Right atrium auricular region (tissue), 2 donors: ENCODE data around the gene SLC26A8. TPM values are rescaled to one million over a fixed set of nuclear protein-coding genes. Genes with fewer than 3 reads are reported as not detected.

ENCODE experiments used
- DNase-seq: peaks from one replicate; pipeline ENCODE4 v3.0.0-alpha.2; 2019; ENCODE audit warnings: low spot score
- H3K27ac ChIP-seq, 2 donors: fragments of 200-600 bp; sonication (generic); 1 replicate in 1 of 2; 2 replicates in 1 of 2; pipeline ENCODE4 v1.5.1; 2016 to 2019
- H3K27me3 ChIP-seq, 2 donors: fragments of 200-600 bp; sonication (generic); one replicate each; pipeline versions ENCODE4 v1.5.1 to v1.6.0; 2017 to 2019
- H3K36me3 ChIP-seq: fragments of 200-600 bp; sonication (generic); one replicate; pipeline ENCODE4 v1.5.1; 2016
- H3K4me1 ChIP-seq, 2 donors: fragments of 200-600 bp; sonication (generic); one replicate each; pipeline versions ENCODE4 v1.5.1 to v1.6.0; 2017 to 2019
- H3K4me3 ChIP-seq, 2 donors: fragments of 200-600 bp; sonication (generic); 1 replicate in 1 of 2; 2 replicates in 1 of 2; pipeline ENCODE4 v1.5.1; 2017 to 2019; ENCODE audit warnings: mild to moderate bottlenecking in 1 of 2, moderate library complexity in 1 of 2
- H3K9me3 ChIP-seq, 2 donors: fragments of 200-600 bp; sonication (generic); one replicate each; pipeline ENCODE4 v1.5.1; 2019
- total RNA-seq, 2 donors: library from RNA; depleted of rRNA; stranded (reverse); fragments of >200 nt; gene quantifications; one replicate each; pipeline ENCODE4 v1.1.0, GENCODE V29; 2016
- TF ChIP-seq, protein P1 (sequence below), 2 donors: fragments of 200-600 bp; sonication (generic); IDR thresholded peaks; one replicate each; pipeline ENCODE4 v1.5.1; 2019; ENCODE audit warnings: antibody characterized with exemption in 2 of 2

The SLC26A8 gene
- total RNA-seq, 2 donors from 2014 or later: not detected

DNA sequence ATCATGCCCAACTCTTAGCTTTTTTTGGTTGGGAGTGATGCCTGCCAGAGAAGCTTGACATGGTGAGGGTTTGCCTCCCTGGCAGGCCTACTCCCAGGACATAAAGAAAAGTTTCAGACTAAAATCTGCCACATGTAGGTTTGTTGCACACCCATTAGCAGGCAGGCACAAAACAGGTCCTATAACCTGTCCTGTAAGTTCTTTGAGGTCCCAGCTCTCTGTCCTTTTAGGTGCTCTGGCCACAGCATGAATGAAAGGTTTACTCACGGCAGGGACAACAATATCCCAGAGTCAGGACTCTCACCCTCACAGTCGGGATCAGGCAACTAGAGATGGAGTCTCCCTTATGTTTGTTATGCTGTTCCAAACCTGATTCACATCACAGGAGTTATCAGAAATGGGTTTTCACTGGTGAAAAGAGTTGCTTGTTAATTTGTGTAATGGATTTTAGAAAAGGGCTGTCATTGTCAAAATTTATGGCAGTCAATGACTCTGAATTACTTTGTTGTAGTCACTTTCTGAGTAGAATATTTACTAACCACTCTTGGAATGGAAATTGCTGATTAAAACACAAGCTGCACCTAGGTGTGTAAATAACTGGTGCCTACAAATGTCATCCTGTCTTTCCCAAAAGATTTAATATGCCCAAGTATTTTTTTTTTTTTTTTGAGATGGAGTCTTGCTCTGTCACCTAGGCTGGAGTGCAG is 97.8 kb downstream of the SLC26A8 start:
- H3K27me3 ChIP-seq: no peaks in the 10 kb centered on the region
- TF ChIP-seq, protein P1, sequence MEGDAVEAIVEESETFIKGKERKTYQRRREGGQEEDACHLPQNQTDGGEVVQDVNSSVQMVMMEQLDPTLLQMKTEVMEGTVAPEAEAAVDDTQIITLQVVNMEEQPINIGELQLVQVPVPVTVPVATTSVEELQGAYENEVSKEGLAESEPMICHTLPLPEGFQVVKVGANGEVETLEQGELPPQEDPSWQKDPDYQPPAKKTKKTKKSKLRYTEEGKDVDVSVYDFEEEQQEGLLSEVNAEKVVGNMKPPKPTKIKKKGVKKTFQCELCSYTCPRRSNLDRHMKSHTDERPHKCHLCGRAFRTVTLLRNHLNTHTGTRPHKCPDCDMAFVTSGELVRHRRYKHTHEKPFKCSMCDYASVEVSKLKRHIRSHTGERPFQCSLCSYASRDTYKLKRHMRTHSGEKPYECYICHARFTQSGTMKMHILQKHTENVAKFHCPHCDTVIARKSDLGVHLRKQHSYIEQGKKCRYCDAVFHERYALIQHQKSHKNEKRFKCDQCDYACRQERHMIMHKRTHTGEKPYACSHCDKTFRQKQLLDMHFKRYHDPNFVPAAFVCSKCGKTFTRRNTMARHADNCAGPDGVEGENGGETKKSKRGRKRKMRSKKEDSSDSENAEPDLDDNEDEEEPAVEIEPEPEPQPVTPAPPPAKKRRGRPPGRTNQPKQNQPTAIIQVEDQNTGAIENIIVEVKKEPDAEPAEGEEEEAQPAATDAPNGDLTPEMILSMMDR (IDR thresholded peaks at IDR 0.05): no peak
- H3K4me3 ChIP-seq: no peak overlapping the region
- H3K9me3 ChIP-seq: no peaks in the 10 kb centered on the region
- H3K27ac ChIP-seq: no peak overlapping the region
- DNase-seq: no peak
- no peaks in the 10 kb centered on the region for H3K36me3 ChIP-seq
- H3K4me1 ChIP-seq: peaks cover 0 to 5% of the 10 kb centered on the region in 2 donors

DNA sequence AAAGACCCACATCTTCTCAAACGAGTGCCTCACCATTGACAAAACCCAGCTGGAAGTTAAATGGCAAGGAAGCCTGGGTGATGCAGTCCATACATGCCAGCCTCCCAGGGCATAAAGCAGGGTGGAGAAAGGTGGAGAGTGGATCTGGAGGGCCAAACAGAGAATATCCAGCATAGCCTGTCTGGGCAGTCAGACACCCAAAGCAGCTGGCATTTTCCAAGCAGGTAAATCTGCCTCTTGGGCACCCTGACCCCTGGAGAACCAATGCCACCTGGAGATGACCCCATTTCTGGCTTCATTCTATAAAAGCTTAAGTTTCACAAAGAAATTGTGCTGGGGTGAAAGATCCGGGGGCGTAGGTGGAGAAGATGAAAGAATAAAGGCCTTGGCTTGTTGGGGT is 98.5 kb downstream of the SLC26A8 start:
- H3K27me3 ChIP-seq: no peaks in the 10 kb centered on the region
- TF ChIP-seq, protein P1 (IDR thresholded peaks at IDR 0.05): no peak
- peaks cover 0 to 8% of the 10 kb centered on the region in 2 donors for H3K4me1 ChIP-seq
- H3K4me3 ChIP-seq: no peak overlapping the region
- no peak overlapping the region for H3K27ac ChIP-seq
- no peak for DNase-seq
- no peaks in the 10 kb centered on the region for H3K9me3 ChIP-seq
- no peaks in the 10 kb centered on the region for H3K36me3 ChIP-seq

DNA sequence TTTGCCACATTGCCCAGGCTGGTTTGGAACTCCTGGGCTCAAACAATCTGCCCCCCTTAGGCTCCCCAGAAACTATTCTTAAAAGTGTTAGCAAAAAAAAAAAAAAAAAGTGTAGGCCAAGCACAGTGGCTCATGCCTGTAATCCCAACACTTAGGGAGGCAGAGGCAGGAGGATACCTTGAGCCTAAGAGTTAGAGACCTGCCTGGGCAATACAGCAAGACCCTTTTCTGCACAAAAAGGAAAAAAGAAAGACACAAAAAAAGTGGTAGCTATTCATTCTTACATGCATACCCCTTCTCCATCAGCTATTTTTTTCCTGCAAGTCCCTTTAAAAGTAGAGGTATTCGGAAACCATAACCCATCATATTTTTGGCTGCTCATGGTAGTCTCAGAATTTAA is 100.3 kb downstream of the SLC26A8 start:
- no peak overlapping the region for H3K4me3 ChIP-seq
- no peak for DNase-seq

DNA sequence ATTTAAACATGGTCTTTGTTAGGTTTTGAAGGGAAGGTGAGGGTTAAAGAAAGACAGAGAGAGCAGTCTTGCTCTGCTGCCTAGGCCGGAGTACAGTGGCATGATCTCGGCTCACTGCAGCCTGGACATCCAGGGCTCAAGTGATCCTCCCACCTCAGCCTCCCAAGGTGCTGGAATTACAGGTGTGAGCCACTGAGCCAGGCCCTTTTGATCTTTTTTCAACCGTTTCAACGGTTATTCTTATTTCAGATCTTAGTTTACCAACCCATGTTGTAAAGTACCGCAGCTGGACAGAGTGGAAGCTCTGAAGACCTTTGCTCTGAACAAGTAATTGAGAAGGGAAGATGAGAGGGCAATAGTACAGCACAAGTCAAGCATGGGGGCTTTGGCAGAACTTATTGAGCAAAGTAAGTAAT is 102.3 kb downstream of the SLC26A8 start:
- peaks cover 0 to 26% of the 10 kb centered on the region in 2 donors for H3K4me1 ChIP-seq
- no peak overlapping the region for H3K4me3 ChIP-seq
- DNase-seq: no peak
- no peak overlapping the region for H3K27ac ChIP-seq
- H3K36me3 ChIP-seq: no peaks in the 10 kb centered on the region
- H3K27me3 ChIP-seq: no peaks in the 10 kb centered on the region
- no peaks in the 10 kb centered on the region for H3K9me3 ChIP-seq
- TF ChIP-seq, protein P1 (IDR thresholded peaks at IDR 0.05): no peak

More for the DNA sequence above, 100.3 kb downstream of the SLC26A8 start:
- Histone ChIP-seq H3K9me3 (no peaks in the 10 kb centered on the region), H3K27me3 (no peaks in the 10 kb centered on the region), H3K36me3 (no peaks in the 10 kb centered on the region), H3K4me1 (peaks cover 0 to 17% of the 10 kb centered on the region in 2 donors), H3K27ac (no peak overlapping the region)
- TF ChIP-seq, protein P1 (IDR thresholded peaks at IDR 0.05): no peak

DNA sequence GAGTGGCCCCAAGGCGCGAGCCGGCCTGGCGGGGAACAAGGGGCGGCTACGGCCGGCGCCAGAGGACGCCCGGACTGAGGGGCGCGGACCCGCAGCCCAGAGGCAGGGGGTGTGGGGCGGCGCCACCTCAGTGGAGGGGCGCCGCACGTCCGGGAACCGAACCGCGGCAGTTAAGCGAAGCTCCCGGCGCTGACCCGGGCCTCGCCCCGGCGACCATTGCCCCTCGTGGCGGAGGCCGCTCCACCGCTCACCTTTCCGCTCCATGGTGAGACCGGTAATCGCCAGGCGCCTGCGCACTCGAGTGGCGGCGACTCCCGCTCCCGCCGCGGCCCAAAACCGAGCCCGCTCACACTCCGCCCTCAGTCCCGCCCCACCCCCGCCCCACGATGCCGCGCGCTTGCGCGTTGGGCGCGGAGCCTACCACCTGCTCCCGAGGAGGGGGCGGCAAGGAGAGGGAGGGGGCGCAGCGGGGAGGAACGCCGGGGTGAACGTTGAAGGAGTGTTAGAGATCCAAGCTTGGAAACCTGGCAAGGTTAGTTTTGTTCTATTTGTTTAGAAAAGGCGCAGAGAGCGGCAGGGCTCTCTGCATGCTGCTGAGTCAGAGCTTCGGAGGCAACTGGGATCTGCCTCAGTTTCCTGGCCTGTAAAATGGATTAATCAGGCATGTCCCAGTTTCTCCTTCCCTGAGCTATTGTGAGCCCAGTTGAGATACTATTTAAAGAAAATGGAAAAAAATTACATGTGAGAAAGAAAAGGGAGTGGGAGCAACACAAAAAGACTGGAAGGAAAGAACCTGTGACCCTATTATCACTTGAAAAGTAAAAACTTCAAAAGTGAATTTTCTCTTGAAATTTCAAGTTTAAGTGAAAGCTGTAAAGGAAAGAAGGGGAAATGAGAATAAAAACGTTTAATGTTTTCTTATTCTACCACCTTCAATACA is 103.4 kb downstream of the SLC26A8 start, which contains the start of gene SRPK1:
Gene SRPK1, minus strand, starts transcription at position 306 of the 940 bp plus-strand sequence. Its CDS starts 42 bp downstream, at position 264.
- Histone ChIP-seq H3K27me3 (no peaks in the 10 kb centered on the region), H3K9me3 (no peaks in the 10 kb centered on the region)

More for the DNA sequence above, 103.4 kb downstream of the SLC26A8 start, which contains the start of gene SRPK1:
- Histone ChIP-seq H3K27ac (peak within 1 kb of the TSS; percentile 68 to 72), H3K4me1 (peaks cover 0 to 26% of the 10 kb centered on the region in 2 donors), H3K4me3 (peak within 1 kb of the TSS; percentile 87 to 88), H3K36me3 (no peaks in the 10 kb centered on the region)
- DNase-seq: peak; percentile 79
- TF ChIP-seq, protein P1 (IDR thresholded peaks at IDR 0.05): peak in 1 of 2 donors; percentile 21
